ENCODE measurements around the gene PLCB1.

Gene PLCB1

DNA sequence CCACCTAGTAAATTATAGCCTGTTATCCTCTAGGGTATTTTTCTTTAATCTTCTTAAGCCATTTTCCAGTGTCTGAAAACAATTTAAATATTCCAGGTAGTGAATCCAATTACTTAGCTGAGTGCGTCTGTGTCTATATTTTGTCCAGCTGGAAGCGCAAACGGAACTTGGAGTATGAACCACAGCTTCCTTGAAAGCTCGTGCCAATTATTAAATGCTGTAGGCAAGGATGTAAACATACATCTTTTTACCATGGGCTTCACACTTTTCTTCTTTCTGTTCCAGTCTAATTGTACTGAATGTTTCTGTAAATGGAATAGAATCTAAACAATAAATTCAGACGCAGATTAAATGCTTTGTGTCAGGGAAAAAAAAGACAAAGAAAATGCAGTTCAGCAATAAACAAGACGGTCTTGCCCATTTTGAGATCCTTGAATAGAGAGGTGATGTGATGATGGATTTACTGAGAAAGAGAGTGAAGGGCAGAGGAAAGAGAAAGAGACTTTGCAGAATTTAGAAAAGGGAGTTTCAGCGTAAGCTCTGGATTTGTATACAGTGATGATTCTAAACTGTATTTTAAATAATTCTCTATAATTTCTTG lies 1.9 kb downstream of the PLCB1 start:
- Histone ChIP-seq H3K36me3 (ENCODE audit: insufficient read depth, low read length) (peaks cover 2% of the 10 kb centered on the region), H3K4me3 (ENCODE audit: low read length) (peak overlapping the region; percentile 71), H3K4me1 (ENCODE audit: insufficient read depth, low read length) (peaks cover 22% of the 10 kb centered on the region), H3K27me3 (ENCODE audit: insufficient read depth, low read length) (no peaks in the 10 kb centered on the region), H2AFZ (ENCODE audit: low read depth, low read length) (no peak overlapping the region), H3K9me3 (ENCODE audit: low read length) (no peaks in the 10 kb centered on the region)

DNA sequence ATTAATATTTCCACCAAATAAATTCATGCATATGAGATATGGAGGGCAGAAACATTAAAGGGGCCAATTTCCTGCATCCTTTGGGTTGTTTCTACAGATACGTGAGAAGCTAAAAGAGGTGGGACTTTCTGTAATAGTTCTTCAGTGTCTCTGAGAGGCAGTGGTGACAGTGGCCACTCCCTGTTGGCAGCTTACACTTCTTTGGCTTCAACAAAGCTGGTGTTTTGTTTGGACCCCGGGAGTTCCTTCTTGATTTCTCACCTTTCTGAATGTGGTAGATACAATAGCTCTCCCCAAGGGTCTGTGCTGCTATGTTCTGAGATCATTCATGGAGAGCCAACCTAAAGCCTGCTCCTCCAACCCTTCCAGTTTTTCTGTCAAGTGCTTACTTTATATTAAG lies 7.8 kb downstream of the PLCB1 start:
- Histone ChIP-seq H2AFZ (ENCODE audit: low read depth, low read length) (no peak overlapping the region), H3K9me3 (ENCODE audit: low read length) (peaks cover 1% of the 10 kb centered on the region), H3K4me1 (ENCODE audit: insufficient read depth, low read length) (peaks cover 5% of the 10 kb centered on the region), H3K27me3 (ENCODE audit: insufficient read depth, low read length) (no peaks in the 10 kb centered on the region), H3K4me3 (ENCODE audit: low read length) (no peak overlapping the region), H3K36me3 (ENCODE audit: insufficient read depth, low read length) (peaks cover 2% of the 10 kb centered on the region)

DNA sequence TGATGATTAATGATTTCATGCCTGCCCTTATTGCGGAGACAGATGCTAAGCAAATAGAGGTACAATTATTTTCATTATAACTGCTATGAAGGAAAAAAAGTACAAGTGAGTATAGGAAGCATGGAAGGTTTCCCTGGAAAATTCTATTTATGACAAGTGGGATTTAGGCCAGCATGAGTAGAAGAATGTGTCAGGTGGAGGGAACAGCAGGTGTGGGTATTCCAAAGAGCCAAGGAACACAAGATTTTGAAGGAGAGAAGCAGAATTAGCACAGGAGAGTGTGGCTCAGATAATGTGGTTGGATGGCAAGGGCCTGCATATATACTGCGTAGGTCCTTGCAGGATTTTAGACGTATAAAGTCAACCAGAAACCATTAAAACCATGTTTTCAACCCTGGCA lies 11.4 kb downstream of the PLCB1 start:
- H3K9me3 ChIP-seq (ENCODE audit: low read length): peaks cover 1% of the 10 kb centered on the region
- no peaks in the 10 kb centered on the region for H3K36me3 ChIP-seq (ENCODE audit: insufficient read depth, low read length)
- H2AFZ ChIP-seq (ENCODE audit: low read depth, low read length): no peak overlapping the region
- H3K27me3 ChIP-seq (ENCODE audit: insufficient read depth, low read length): no peaks in the 10 kb centered on the region
- no peak overlapping the region for H3K4me3 ChIP-seq (ENCODE audit: low read length)
- no peaks in the 10 kb centered on the region for H3K4me1 ChIP-seq (ENCODE audit: insufficient read depth, low read length)

DNA sequence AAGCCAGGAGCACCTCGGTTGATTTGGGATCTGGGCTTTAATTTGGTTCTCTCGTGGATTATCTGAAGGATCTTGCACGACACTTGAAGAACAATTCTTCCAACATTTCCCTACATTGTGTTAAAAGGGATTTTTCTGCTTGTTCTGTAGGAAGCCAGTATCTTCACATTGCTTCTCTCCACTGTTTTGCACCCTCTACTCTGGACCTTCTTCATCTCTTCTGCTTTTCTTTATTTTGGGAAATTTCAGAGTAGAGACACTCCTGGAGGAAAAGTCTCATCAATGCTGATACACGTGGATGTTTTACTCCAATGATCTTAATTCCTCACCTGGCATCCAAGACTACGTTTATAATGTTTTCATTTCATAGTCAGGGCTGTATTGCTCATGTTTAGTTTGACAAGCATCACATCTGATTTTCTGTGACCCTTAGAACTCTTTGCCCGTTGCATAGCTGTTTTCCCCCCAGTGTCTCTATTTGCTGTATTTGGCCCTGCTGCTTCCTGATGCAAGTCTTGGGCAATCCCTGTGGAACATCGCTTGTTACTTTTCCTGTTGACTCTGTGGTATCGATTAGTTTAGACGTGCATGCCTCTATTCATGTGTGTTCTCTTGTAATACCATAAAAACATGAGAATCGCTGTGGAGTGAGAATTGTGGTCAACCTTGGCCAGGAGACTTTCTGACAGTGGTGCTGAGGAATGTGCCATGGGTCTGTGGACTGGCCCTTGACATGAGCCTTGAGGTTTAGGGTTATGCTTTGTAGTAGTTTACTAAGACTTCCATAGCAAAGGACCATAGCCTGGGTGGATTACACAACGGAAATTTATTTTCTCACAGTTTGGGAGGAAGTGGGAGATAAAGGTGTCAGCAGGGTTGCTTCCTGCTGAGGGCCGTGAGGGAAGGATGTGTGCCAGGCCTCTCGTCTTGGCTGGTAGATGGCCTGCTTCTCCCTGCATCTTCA lies 12.5 kb downstream of the PLCB1 start:
- Histone ChIP-seq H3K36me3 (ENCODE audit: insufficient read depth, low read length) (no peaks in the 10 kb centered on the region), H2AFZ (ENCODE audit: low read depth, low read length) (no peak overlapping the region), H3K27me3 (ENCODE audit: insufficient read depth, low read length) (no peaks in the 10 kb centered on the region), H3K9me3 (ENCODE audit: low read length) (peaks cover 1% of the 10 kb centered on the region), H3K4me1 (ENCODE audit: insufficient read depth, low read length) (no peaks in the 10 kb centered on the region), H3K4me3 (ENCODE audit: low read length) (no peak overlapping the region)

DNA sequence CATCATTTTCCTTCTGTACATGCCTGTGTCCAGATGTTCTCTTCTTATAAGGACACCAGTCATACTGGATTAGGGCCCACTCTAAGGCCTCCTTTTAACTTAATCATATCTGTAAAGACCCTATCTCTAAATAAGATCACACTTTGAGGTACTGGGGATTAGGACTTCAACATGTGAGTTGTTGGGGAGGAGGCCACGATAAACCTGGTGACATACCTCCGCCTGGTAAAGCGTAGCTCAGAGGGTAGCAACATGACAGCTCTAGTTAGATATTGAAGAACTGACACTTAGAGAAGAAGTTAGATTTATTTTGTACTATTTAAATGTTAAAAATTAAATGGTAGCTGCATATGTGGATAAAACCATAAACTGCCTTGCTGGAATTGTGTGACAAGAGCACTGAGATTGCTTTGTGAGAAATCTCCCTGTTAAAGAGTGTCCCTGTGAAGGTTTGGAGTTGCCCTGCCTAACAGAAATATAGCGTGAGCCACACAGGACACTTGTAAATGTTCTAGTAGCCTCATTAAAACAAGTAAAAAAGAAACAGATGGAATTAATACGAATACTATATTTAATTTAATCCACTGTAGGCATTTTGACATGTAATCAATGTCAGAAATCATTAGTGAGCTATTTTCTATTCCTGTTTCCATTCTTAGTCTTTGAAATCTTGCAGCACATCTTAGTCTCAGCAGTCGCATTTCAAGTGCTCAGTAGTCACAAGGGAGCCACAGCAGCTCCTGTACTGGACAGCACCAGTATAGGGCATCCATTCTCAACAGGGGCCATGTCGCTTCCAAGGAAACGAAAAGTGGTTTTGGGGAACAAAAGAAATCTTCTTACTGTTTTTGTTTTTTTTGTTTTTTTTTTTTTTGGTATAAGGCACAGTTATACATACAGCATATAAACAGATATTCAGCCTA lies 13.4 kb downstream of the PLCB1 start:
- Histone ChIP-seq H2AFZ (ENCODE audit: low read depth, low read length) (no peak overlapping the region), H3K4me3 (ENCODE audit: low read length) (no peak overlapping the region), H3K36me3 (ENCODE audit: insufficient read depth, low read length) (no peaks in the 10 kb centered on the region), H3K27me3 (ENCODE audit: insufficient read depth, low read length) (no peaks in the 10 kb centered on the region), H3K9me3 (ENCODE audit: low read length) (peaks cover under 1% of the 10 kb centered on the region), H3K4me1 (ENCODE audit: insufficient read depth, low read length) (no peaks in the 10 kb centered on the region)

DNA sequence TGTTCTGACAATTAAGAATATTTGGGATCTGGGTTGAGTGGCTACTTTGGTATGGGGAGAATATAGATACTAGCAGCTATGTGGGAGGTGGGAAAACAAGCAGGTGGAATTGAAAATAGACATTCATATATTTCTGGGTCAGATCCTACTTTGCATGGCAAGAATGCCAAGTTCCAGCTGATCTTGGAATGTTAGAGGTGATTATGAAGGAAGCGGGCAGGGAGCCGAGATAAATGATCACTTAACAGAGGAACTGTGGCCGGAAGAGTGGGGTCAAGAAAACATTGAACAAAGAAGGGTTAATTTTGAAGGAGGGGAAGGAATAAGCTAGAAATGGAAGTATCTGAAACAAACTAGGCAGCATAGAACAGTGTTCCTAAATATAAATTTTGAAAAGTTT lies 15.4 kb downstream of the PLCB1 start:
- H2AFZ ChIP-seq (ENCODE audit: low read depth, low read length): no peak overlapping the region
- H3K4me1 ChIP-seq (ENCODE audit: insufficient read depth, low read length): no peaks in the 10 kb centered on the region
- H3K36me3 ChIP-seq (ENCODE audit: insufficient read depth, low read length): peaks cover 7% of the 10 kb centered on the region
- no peaks in the 10 kb centered on the region for H3K9me3 ChIP-seq (ENCODE audit: low read length)
- H3K4me3 ChIP-seq (ENCODE audit: low read length): no peak overlapping the region
- H3K27me3 ChIP-seq (ENCODE audit: insufficient read depth, low read length): no peaks in the 10 kb centered on the region

DNA sequence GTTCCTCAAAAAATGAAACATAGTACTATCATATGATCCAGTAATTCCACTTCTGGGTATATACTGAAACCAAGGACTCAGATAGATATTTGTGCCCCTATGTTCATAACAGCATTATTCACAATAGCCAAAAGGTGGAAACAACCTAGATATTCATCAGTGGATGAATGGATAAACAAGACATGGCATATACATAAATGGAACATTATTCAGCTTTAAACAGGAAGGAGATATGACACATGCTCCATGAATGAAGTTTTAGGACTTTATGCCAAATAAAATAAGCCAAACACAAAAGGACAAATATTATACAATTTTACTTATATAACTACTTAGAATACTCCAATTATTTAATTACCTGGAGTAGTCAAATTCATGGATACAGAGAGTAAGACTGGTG lies 16.4 kb downstream of the PLCB1 start:
- Histone ChIP-seq H3K4me3 (ENCODE audit: low read length) (no peak overlapping the region), H3K36me3 (ENCODE audit: insufficient read depth, low read length) (peaks cover 11% of the 10 kb centered on the region), H3K4me1 (ENCODE audit: insufficient read depth, low read length) (no peaks in the 10 kb centered on the region), H2AFZ (ENCODE audit: low read depth, low read length) (no peak overlapping the region), H3K9me3 (ENCODE audit: low read length) (no peaks in the 10 kb centered on the region), H3K27me3 (ENCODE audit: insufficient read depth, low read length) (no peaks in the 10 kb centered on the region)

DNA sequence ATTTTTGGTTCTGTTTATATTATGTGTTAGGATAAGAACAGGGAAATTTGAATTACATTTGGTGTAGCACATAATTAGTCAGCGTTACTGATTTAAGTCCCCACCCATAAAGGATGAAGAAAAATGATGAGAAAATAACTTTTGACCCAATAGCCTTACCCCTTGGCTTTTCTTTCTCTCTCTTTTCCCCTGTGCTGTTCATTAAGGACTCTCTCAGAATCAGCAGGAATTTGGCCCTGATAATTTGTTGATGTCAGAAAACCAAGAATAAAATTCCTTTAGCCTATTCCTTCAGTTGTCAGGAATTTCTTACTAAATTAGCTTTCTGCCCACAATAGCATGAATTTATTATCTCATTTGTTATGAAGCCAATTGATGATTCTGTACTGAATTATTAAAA lies 18.5 kb downstream of the PLCB1 start:
- Histone ChIP-seq H3K4me1 (ENCODE audit: insufficient read depth, low read length) (no peaks in the 10 kb centered on the region), H3K27me3 (ENCODE audit: insufficient read depth, low read length) (no peaks in the 10 kb centered on the region), H3K36me3 (ENCODE audit: insufficient read depth, low read length) (peaks cover 11% of the 10 kb centered on the region), H3K9me3 (ENCODE audit: low read length) (no peaks in the 10 kb centered on the region), H3K4me3 (ENCODE audit: low read length) (no peak overlapping the region), H2AFZ (ENCODE audit: low read depth, low read length) (no peak overlapping the region)

DNA sequence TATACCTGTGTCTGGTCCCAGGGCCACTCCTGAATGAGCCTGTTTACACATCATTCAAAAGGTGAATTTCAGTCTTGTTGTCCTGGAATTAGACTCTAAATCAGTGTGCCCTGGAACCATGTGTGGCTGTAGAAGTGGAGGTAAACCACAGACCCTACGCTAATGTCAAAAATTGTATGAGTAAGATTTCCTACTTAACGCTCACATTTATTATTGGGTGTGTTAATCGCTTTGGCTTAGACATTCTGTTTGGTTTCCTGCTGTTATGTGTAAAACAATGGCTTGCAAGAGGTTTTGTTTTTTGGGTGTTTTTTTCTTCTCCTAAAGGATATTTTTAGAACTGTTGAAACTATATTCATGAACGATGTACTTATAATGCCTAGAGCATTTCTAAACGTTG lies 19.3 kb downstream of the PLCB1 start:
- H3K4me1 ChIP-seq (ENCODE audit: insufficient read depth, low read length): no peaks in the 10 kb centered on the region
- no peak overlapping the region for H3K4me3 ChIP-seq (ENCODE audit: low read length)
- H3K9me3 ChIP-seq (ENCODE audit: low read length): no peaks in the 10 kb centered on the region
- no peaks in the 10 kb centered on the region for H3K27me3 ChIP-seq (ENCODE audit: insufficient read depth, low read length)
- no peak overlapping the region for H2AFZ ChIP-seq (ENCODE audit: low read depth, low read length)
- H3K36me3 ChIP-seq (ENCODE audit: insufficient read depth, low read length): peaks cover 11% of the 10 kb centered on the region

DNA sequence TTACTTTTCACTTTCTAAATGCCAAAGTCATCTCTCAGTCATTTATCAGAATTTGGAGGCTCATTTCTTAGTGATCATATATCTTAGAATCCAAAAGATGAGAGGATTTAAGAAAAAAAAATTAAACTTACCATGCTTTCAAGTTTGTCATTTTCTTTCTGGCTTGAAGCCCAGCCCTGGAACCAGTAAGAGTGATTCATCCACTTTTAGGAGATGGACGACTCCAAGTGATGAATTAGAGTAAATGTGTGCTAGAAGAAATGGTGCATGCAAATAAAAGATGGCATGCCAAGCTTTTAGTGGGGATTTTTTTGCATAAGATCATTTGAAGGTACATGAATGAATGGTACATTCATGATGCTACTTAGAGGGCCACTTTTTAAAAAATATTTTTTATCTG lies 20.1 kb downstream of the PLCB1 start:
- H3K36me3 ChIP-seq (ENCODE audit: insufficient read depth, low read length): peaks cover 11% of the 10 kb centered on the region
- H2AFZ ChIP-seq (ENCODE audit: low read depth, low read length): no peak overlapping the region
- no peaks in the 10 kb centered on the region for H3K4me1 ChIP-seq (ENCODE audit: insufficient read depth, low read length)
- no peaks in the 10 kb centered on the region for H3K27me3 ChIP-seq (ENCODE audit: insufficient read depth, low read length)
- H3K9me3 ChIP-seq (ENCODE audit: low read length): no peaks in the 10 kb centered on the region
- H3K4me3 ChIP-seq (ENCODE audit: low read length): no peak overlapping the region

DNA sequence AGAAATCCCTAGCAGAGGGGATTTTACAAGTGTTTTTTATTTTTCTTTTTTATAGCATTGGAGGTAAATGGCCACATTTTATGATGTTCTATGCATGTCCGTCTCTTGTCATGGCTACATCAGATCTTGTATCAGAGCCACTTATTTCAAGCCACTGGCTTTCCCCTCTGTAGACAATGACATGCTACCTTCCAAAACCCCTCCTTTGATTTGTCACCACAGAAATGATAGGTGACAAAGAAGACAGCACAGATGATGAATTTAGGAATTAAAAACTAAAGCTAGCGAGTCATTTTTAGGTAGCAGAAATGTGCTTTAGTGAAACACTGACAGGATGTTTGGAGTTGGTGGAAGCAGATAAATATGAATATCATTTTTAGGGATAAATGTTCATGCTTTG lies 20.8 kb downstream of the PLCB1 start:
- Histone ChIP-seq H3K4me1 (ENCODE audit: insufficient read depth, low read length) (no peaks in the 10 kb centered on the region), H2AFZ (ENCODE audit: low read depth, low read length) (no peak overlapping the region), H3K9me3 (ENCODE audit: low read length) (no peaks in the 10 kb centered on the region), H3K36me3 (ENCODE audit: insufficient read depth, low read length) (peaks cover 11% of the 10 kb centered on the region), H3K27me3 (ENCODE audit: insufficient read depth, low read length) (no peaks in the 10 kb centered on the region), H3K4me3 (ENCODE audit: low read length) (no peak overlapping the region)

DNA sequence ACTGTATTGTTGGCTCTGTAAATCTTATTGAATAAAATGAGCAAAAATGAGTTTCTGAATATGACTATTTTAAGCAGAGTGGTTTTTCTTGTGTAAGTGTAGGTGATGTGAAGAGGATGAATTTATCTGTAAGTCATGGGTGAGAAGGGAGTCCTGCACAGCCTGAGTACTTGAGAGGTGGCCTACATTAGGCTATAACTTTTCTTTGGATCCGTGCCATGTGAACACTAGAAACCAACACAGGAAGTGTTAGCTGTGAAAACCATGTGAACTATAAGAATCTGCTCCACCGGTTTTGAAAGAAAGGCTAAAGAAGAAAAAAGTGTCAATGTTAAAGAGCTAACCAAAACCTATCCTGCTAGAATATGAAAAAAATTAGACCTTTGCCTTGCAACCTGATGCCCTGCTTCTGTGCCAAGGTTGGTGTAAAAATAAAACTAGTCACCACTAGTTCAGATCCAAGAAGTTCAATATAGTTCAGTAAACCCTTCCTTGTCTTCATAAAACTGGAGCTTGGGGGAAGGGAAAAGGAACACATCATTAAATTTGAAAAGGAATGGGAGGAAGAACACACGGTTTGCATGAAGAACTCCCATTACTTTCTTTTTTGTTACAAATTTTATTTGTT lies 21.3 kb downstream of the PLCB1 start:
- Histone ChIP-seq H3K4me1 (ENCODE audit: insufficient read depth, low read length) (no peaks in the 10 kb centered on the region), H3K4me3 (ENCODE audit: low read length) (no peak overlapping the region), H2AFZ (ENCODE audit: low read depth, low read length) (no peak overlapping the region), H3K36me3 (ENCODE audit: insufficient read depth, low read length) (peaks cover 11% of the 10 kb centered on the region), H3K9me3 (ENCODE audit: low read length) (no peaks in the 10 kb centered on the region), H3K27me3 (ENCODE audit: insufficient read depth, low read length) (no peaks in the 10 kb centered on the region)

All from neuron (in vitro differentiated cells).